PC-9 (cell line): ENCODE results near the gene KRT32. TPM values are rescaled to one million over a fixed set of nuclear protein-coding genes. Genes with fewer than 3 reads are reported as not detected.

Source experiments
- BruUV-seq: library from RNA; stranded (reverse); fragments of 400-500 nt; replicated peaks from 2 replicates; lab custom pipeline; 2021; lab: Mats Ljungman, UMichigan
- CTCF ChIA-PET: fragments of 300-600 bp; sonication (Branson Sonifier 250); formaldehyde crosslinking; loops from one replicate; lab custom pipeline; 2022; ENCODE audit warnings: antibody characterized with exemption; lab: Charles Lee
- POLR2A ChIA-PET: fragments of 300-600 bp; sonication (Branson Sonifier 250); formaldehyde crosslinking; loops from one replicate; lab custom pipeline; 2022; ENCODE audit warnings: antibody characterized with exemption; ENCODE audit not compliant: unreplicated experiment; lab: Charles Lee
- DNase-seq, 2 experiments: peaks; one replicate each; pipeline versions ENCODE4 v3.0.0 to v3.0.0-alpha.2; 2015 to 2022; ENCODE audit warnings: mixed read lengths in 1 of 2
- H2AFZ ChIP-seq: fragments of 200-600 bp; sonication (generic); 2 replicates; pipeline ENCODE4 v1.8.1; 2017; ENCODE audit warnings: antibody characterized with exemption
- H3F3A ChIP-seq: fragments of 200-600 bp; sonication (generic); 2 replicates; pipeline ENCODE4 v1.8.1; 2017; ENCODE audit warnings: antibody characterized with exemption, mild to moderate bottlenecking, low read depth; ENCODE audit not compliant: insufficient read depth
- H3K27ac ChIP-seq: fragments of 200-600 bp; sonication (generic); 2 replicates; pipeline ENCODE4 v1.6.1; 2016; ENCODE audit warnings: mixed run types
- H3K27me3 ChIP-seq: fragments of 200-600 bp; sonication (generic); 2 replicates; pipeline ENCODE4 v1.6.1; 2016; ENCODE audit warnings: low read depth, mixed run types; ENCODE audit not compliant: insufficient read depth
- H3K36me3 ChIP-seq: fragments of 200-600 bp; sonication (generic); 2 replicates; pipeline ENCODE4 v1.6.1; 2016; ENCODE audit warnings: low read depth, mixed run types
- H3K4me1 ChIP-seq: fragments of 200-600 bp; sonication (generic); replicated peaks from 2 replicates; pipeline ENCODE4 v1.6.1; 2016; ENCODE audit warnings: mixed run types; ENCODE audit not compliant: insufficient read depth
- H3K4me2 ChIP-seq: fragments of 200-600 bp; sonication (generic); 2 replicates; pipeline ENCODE4 v1.6.1; 2017; ENCODE audit warnings: mixed run types
- H3K4me3 ChIP-seq: fragments of 200-600 bp; sonication (generic); 2 replicates; pipeline ENCODE4 v1.6.1; 2016; ENCODE audit warnings: mixed run types
- H3K79me2 ChIP-seq: fragments of 200-600 bp; sonication (generic); 2 replicates; pipeline ENCODE4 v1.6.1; 2017; ENCODE audit warnings: low read depth, mixed run types
- H3K9me2 ChIP-seq: fragments of 200-600 bp; sonication (generic); 2 replicates; pipeline ENCODE4 v1.8.1; 2017; ENCODE audit warnings: mild to moderate bottlenecking; ENCODE audit not compliant: insufficient read depth
- H3K9me3 ChIP-seq: fragments of 200-600 bp; sonication (generic); 2 replicates; pipeline ENCODE4 v1.8.1; 2016; ENCODE audit warnings: low read depth; ENCODE audit not compliant: insufficient read depth
- H4K20me1 ChIP-seq: fragments of 200-600 bp; sonication (generic); 2 replicates; pipeline ENCODE4 v1.8.1; 2017; ENCODE audit not compliant: insufficient read depth
- CTCF ChIP-seq: fragments of 200-600 bp; sonication (generic); conservative IDR thresholded peaks from 2 replicates; pipeline ENCODE4 v1.6.1; 2017; ENCODE audit warnings: mixed run types, antibody characterized with exemption, mild to moderate bottlenecking, moderate library complexity
- EZH2 ChIP-seq: fragments of 200-600 bp; sonication (generic); IDR thresholded peaks from 2 replicates; pipeline ENCODE4 v1.8.0; 2017; ENCODE audit warnings: antibody characterized with exemption, low read depth
- intact Hi-C: fragments of 100-400 bp; cut with micrococcal nuclease; formaldehyde crosslinking; loops from one replicate; pipeline ENCODE4 v1.10.0; 2022; ENCODE audit not compliant: unreplicated experiment
- total RNA-seq: library from RNA; stranded (reverse); gene quantifications from 2 replicates; pipeline ENCODE4 v1.2.3, GENCODE V29; 2021

The KRT32 gene
- total RNA-seq, 1 experiment from 2014 or later = not detected

DNA sequence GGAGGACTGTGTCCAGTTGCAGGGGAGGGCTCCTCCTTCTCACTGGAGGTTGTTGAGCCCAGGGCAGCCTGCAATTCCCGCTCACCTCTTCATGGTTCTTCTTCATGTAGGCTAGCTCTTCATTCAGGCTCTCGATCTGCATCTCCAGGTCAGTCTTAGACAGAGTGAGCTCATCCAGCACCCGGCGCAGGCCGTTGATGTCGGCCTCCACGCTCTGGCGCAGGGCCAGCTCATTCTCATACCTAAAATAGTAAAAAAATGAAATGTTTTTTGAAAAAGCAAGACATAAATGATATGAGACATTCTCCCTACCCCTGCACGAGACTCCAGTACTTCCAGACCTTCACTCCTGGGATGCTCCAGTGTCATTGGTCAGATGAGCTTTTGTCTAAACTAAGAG lies 36.0 kb upstream of the KRT32 start:
- H3F3A ChIP-seq = peaks cover 65% of the 10 kb centered on the region
- ChIA-PET CTCF (interaction anchor here (1.2 to 1.3 kb wide), 2 partner anchors 46 to 181 kb away, joined by 3 read pairs; no protein-coding TSS in a partner anchor), POLR2A (interaction anchor here (0.7 to 1.2 kb wide), 2 partner anchors 19 to 162 kb away, joined by 3 to 8 read pairs; no protein-coding TSS in a partner anchor)
- intact Hi-C loops = no loop called here
- no peak for TF ChIP-seq CTCF
- TF ChIP-seq EZH2 = no peak
- H3K27ac ChIP-seq = no peak overlapping the region
- peak overlapping the region; percentile 73 for H3K4me2 ChIP-seq
- H3K79me2 ChIP-seq = peaks cover 39% of the 10 kb centered on the region
- H3K9me3 ChIP-seq = no peaks in the 10 kb centered on the region
- no peaks in the 10 kb centered on the region for H3K36me3 ChIP-seq
- BruUV-seq = no TSS peak
- no peaks in the 10 kb centered on the region for H3K9me2 ChIP-seq
- DNase-seq = no peak
- H4K20me1 ChIP-seq = no peaks in the 10 kb centered on the region
- no peak overlapping the region for H2AFZ ChIP-seq
- H3K27me3 ChIP-seq = no peaks in the 10 kb centered on the region
- peaks cover 87% of the 10 kb centered on the region for H3K4me1 ChIP-seq
- H3K4me3 ChIP-seq = peak overlapping the region; percentile 58; the same call in 1 of the 2 replicates

GRCh38 chr17:41500131-41500911 lies 33.1 kb upstream of the KRT32 start:
- H2AFZ ChIP-seq = no peak overlapping the region
- peak overlapping the region; percentile 36; the same call in 1 of the 2 replicates for H3K4me3 ChIP-seq
- no peaks in the 10 kb centered on the region for H4K20me1 ChIP-seq
- H3K4me1 ChIP-seq = peaks cover 81% of the 10 kb centered on the region
- BruUV-seq = TSS peak; percentile 66
- peak overlapping the region; percentile 73 for H3K4me2 ChIP-seq
- CTCF ChIA-PET = interaction anchor here (1.4 to 1.7 kb wide), 2 partner anchors 48 to 177 kb away, joined by 5 to 6 read pairs; no protein-coding TSS in a partner anchor
- peak; percentile 74 to 92 for DNase-seq
- no peaks in the 10 kb centered on the region for H3K9me2 ChIP-seq
- H3K9me3 ChIP-seq = no peaks in the 10 kb centered on the region
- no peaks in the 10 kb centered on the region for H3K27me3 ChIP-seq
- intact Hi-C loops = no loop called here
- H3K36me3 ChIP-seq = no peaks in the 10 kb centered on the region
- POLR2A ChIA-PET = interaction anchor here (0.6 to 1.0 kb wide), 9 partner anchors 19 to 292 kb away, joined by 3 to 7 read pairs (median 3); partner anchors contain the start of gene KRT15
- H3F3A ChIP-seq = peaks cover 44% of the 10 kb centered on the region
- peaks cover 38% of the 10 kb centered on the region for H3K79me2 ChIP-seq
- TF ChIP-seq EZH2 (no peak), CTCF (no peak)
- peak overlapping the region; percentile 75 for H3K27ac ChIP-seq

DNA sequence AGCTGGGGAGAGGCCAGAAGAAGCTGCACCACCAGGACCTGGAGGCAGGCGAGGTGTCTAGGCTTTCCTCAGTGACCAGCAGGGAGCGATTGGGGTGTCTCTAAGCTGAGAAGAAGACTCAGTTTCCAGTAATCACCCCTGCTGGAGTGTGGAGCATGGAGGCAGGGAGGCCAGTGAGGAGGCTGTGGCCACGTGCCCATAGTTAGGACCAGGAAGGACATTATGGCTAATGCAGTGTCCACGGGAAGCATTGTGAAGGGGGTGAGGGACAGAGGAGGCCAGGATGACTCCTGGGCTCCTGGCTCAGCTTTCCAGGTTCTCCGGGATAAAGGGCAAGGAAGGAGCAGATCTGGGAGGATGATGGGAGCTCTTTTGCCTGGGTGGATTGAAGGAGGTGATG lies 32.5 kb upstream of the KRT32 start:
- intact Hi-C loops = loop anchor here (5.0 kb wide), 1 partner anchor 642 kb away; no protein-coding TSS in a partner anchor

More for the DNA sequence above, 32.5 kb upstream of the KRT32 start:
- no peaks in the 10 kb centered on the region for H3K9me2 ChIP-seq
- POLR2A ChIA-PET = interaction anchor here (0.6 to 1.0 kb wide), 6 partner anchors 19 to 293 kb away, joined by 3 to 6 read pairs (median 4); partner anchors contain the start of gene KRT15
- no peaks in the 10 kb centered on the region for H3K9me3 ChIP-seq
- peaks cover 44% of the 10 kb centered on the region for H3F3A ChIP-seq
- H3K79me2 ChIP-seq = peaks cover 32% of the 10 kb centered on the region
- CTCF ChIA-PET = interaction anchor here (1.4 to 1.7 kb wide), 2 partner anchors 49 to 177 kb away, joined by 5 to 6 read pairs; no protein-coding TSS in a partner anchor
- no peak overlapping the region for H2AFZ ChIP-seq
- DNase-seq = no peak
- peak overlapping the region; percentile 73 for H3K4me2 ChIP-seq
- H3K36me3 ChIP-seq = no peaks in the 10 kb centered on the region
- no peak for TF ChIP-seq CTCF
- no peak for TF ChIP-seq EZH2
- peak overlapping the region; percentile 75 for H3K27ac ChIP-seq
- BruUV-seq = no TSS peak
- no peak overlapping the region for H3K4me3 ChIP-seq
- H3K4me1 ChIP-seq = peaks cover 81% of the 10 kb centered on the region
- H3K27me3 ChIP-seq = no peaks in the 10 kb centered on the region
- H4K20me1 ChIP-seq = no peaks in the 10 kb centered on the region
